Suppressor macrophage treated with lipopolysaccharide for 1 hour (primary cell): ENCODE results near the gene LSP1.

ENCODE experiments used
- DNase-seq, 3 donors: peaks; one replicate each; pipeline ENCODE4 v3.0.0-alpha.2; 2020 to 2022

The LSP1 gene

DNA sequence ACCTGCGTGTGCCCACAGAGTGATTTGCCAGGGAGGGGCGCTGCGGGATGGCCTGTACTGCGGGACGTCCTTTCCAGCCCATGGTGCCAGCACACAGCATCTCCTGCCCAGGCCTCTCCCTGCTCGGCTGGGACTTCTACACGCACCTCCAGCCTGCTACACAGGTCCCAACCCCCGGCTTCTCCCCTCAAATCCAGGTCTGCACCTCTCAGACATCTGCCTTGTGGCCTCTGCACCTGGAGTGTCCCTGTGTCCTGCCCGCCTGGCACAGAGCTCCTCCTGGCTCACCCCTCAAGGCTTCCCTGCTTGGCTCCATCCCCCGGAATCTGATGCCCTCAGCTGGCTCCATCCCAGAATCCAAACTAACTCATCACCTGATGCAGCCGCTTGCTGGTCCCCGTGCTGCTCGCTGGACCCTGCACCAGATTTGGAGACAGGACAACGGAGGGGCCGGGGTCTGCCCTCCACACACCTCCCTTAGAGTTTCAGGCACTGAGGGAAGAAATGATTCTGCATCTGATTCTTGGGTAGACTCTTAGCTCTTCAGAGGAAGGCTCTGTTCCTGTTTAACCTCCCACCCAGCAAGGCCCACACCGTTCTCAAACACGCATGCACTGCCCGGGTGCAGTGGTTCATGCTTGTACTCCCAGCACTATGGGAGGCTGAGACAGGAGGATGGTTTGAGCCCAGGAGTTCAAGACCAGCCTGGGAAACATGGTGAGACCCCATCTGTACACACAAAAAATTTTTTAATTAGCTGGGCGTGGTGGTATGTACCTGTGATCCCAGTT, 4.0 kb upstream of the LSP1 start:
- no peak for DNase-seq

DNA sequence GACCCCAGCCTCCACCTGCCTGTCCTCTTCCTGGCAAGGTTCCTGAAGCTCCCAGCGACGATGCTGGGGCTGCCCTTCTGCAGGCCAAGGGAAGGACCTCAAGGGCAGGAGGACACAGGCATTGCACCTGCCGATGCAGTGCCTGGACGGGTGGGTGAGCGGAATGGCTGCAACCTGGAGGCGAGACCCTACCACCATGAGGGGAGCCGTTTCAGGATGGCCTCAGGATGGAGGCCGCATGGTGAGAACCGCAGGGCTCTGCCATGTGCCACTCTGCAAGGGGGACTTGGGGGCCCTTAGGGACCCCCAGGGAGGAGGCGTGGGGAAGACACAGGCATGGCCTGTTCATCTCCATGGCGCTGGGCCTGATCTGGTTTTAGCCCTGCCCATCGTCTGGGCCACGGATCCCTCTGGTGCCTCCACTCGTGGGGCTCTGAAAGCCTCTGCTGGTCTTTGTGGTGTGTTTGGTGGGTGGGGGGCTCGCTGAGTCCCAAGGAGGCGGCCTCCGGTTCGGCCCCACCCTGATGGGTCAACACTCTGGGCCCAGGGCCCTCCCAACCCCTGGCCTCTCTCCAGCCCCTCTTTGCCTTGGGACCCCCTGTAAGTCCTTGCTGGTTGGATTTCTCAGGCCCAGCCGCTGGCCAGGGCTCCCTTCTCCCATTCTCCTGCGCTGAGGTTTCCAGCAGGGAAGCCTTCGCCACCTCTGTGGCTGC, 1.3 kb upstream of the LSP1 start:
- no peak for DNase-seq

DNA sequence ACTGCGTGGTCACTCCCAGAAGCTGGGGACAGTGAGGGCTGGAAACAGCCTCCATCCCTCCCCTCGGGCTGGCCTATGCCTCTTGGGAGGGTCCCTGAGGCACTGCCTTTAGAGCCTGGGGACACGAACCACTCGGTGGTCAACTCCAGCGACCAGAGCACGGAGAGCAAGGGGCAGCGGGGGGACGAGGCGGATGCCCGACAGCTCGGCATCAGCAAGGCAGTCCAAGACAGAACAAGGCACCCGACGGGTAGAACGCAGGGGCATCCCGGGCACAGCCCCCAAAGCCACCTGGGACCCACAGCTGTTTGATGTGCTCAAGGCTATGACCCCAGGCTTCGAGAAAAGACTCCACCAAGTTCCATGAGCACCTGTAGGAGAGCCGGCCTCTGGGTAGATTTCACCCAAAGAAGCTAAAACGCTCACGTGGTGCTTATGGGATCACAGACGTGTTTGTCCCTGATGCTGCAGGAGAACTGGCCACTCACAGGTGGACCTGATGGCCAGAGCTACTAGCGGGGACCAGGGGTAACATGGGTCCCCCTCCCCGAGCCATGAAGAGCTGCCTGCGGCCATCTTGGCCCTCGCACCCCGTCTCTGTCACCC, 510 bp upstream of the LSP1 start:
- DNase-seq: no peak

DNA sequence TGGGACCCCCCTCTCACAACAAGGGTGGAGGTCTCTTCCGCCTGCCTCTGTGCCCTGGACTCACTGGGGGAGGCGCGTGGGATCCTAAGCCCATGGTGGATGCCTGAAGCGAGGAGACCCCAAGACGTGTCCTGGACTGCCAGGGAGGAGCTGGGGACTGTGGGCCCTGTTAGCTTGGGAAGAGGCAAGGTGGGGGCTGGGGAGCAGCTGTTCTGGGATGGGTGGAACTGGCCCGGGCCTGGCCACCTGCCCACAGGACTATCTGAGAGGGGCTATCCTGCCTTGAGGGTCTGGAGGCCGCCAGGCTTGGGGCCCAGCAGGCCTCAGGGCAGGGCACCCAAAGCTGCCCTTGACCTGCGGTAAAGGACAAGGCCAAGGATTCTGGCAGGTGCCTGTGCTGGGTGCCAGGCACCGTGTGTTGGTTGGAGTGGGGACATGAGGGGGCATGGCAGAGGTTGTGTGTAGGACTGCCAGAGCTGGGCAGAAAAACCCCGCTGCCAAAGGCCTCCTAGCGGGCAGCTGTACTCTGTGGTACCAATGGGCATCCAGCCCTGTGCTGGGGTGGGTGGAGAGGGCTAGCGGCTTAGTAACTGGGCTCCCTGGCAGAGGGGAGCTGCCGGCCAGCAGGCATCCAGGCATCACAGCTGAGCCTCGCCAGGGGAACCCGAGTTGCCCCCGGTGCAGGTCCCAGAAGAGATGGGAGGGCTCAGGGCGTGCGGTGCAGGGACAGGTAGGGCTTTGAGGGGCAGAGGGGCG, 670 bp downstream of the LSP1 start:
- DNase-seq: peak in 1 of 3 donors; percentile 35

DNA sequence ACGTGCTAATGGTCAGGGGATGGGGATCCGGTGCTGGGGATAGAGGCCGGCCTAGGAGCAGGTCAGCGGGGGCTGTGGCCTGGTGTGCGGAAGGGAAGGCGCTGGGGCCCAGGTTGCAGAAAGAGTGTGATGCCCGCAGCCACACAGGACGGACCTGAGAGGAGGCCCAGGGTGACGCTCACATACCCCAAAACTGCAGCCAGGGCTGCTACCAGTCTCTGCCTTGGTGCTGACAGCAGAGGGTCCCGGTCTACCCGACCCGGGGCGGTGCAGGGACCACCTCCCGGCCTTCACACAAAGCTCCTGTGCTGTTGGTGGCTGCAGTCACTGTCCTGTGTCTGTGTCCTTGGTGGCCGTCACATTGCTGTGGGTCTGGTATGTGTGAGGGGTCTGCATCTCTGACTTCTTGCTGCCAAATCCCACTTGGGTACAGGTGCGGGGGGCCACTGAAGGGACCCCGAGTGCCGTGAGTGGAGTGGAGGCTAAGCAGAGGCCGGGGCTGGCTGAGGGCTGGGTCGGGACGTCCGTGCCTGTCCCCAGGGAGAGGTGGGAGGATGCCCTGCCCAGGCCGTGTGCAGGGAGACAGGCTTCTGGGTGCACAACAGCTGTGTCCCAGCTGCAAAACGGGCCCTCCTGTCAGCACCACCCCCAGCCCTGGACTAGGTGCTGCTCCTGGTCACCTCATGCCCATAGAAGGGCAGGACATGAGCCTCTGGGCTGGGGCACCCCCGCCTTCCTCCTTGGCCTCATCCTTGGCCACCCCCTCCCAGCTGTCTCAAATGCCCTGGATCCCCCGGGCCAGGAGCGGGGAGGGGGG, 1.5 kb downstream of the LSP1 start:
- DNase-seq: peak in 1 of 3 donors; percentile 40

DNA sequence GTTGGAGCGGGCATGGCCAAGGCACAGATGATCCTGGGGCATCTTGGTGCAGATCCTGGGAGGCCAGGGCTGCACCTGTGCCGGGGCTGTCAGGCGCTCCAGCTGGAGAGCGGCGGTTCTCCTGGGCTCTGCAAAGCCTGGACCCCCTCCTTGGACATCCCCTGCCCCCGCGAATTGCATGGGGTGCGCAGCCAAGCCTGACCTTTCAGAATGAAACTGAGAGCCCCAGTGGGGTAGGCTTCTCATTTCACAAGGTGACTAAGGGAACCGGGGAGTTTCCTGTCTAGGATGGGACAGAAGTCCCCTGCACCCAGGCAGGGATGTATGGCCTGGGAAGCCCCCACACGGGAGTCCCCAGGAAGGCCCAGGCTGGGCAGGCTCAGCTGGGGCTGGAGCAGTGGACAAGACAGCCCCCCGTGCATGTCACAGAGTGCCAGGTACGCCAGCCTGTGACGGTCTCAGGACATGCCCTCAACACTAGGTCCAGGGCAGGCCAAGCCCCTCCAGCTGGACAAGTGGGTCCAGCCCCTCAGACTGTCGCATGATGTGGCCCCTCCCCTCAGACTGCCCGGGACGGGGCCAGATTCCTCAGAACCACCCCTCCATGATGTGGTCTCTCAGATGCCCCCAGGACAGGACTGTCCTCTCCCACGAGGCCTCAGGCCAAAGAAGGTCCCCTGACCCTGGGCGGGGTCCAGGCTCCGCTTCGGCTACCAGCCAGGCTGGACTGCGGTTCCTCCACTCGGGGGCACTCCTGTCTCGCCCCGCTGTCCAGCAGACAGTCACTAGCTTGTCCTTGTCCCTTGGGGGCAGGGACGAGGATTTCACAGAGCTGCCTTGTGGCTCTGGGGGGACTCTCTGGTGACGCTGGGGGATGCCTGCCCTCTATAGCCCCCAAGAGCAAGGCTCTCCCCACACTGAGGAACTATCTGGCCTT, 2.3 kb downstream of the LSP1 start:
- peak; percentile 86 to 92 (median 91) for DNase-seq

DNA sequence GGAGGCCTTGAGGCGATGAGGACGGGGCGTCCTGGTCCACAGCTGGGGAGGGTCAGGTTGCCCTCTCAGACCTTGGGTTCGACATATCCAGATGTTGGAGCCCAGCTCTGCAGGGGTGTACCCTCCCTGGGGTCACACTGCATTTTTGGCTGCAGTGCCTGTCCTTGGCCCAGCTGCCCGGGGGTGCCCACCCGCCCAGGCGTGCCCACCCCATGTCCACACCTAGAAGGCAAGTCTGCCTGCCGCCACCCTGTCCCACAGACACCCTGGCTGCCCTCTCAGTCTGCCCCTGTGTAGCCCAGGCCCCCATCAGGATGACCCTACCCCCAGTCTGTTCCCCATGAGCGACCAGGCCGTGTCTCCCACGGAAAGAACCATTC, 3.0 kb downstream of the LSP1 start:
- no peak for DNase-seq

DNA sequence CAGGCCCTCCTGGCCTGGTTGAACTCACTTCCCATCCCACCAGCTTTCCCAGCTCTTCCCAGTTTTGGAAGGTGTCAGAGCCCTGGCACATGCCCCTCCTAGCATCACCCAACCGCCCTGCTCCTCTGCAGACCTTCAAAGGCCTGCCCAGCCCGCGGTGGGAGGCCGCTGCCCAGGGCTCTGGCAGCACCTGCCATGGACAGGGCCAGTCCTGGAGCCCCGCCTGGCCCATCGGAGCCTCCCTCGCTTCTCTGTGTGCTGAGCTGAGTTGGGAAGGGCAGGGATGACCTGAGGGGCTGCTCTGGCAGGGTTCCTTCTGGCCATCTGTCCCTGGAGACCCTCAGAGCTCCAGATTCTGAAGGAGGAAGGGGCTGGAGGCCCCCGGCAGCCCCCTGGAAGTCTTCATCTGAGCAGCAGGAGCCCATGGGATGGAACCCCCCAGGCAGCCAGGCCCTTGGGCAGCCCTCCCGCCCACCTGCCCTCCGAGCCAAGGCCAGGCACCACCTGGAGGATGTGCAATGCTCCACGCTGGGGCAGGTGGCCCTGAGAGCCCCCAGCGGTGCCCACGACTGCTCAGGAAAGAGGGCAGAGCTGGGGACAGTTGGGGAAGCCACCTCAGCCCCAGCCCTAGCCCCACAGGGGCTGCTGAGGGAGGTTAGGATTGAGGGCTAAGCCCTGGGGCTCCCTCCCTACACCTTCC, 3.6 kb downstream of the LSP1 start:
- DNase-seq: no peak

DNA sequence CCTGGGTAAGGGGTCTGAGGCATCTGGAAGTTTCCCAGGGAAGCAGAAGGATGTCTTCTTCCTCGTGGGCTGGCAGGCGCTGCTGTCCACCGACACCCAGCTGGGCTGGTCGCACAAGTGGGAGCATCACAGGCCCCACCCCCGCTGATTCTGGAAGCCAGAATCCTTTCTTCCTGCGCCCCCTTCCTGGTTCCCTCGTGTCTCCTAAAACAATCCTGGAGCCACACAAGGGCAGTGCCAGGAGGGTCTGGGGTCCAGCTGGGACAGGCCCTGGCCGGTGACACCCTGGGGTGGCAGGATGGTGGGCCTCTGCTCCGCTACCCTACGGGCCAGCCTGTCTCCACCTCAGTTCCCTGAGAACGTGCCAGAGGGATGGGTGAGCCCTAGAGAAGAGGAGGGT, 4.2 kb downstream of the LSP1 start:
- no peak for DNase-seq

DNA sequence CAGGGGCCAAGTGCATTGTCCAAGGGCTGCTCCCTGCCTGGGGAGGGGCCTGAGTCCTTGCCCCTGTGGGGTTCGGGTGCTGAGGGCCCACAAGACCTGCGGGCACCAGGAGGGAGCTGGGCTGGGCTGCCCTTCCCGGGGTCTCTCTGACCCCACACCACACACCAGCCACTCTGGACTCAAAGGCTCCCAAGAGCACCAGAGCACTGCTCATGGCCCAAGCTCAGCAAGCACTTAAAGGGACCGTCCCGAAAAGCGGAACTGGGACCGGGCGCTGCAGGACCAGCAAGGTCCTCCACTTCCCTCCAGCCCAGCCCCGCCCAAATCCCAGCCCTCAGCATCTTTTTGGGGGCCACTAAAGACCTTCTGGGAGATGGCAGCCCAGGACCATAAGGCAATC, 5.3 kb downstream of the LSP1 start:
- DNase-seq: peak; percentile 66 to 80 (median 70)

DNA sequence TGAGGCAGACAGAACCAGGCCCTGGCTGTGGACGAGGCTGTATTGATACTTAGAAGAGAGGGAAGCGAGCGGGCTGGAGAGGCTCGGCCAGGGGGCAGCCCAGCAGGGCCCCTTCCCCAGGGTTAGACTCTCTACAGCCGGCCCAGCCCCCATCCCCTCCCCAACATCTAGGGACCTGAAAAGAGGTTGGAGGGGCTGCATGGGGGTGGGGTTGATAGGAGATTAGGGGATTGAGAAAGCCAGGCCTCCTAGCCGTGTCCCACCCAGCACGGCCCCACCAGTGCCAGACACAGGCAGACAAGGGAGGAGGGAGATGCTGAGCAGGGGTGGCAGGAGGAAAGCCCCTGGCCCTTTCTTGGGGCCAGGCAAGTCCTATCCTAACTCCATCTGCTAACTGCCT, 5.7 kb downstream of the LSP1 start:
- no peak for DNase-seq

DNA sequence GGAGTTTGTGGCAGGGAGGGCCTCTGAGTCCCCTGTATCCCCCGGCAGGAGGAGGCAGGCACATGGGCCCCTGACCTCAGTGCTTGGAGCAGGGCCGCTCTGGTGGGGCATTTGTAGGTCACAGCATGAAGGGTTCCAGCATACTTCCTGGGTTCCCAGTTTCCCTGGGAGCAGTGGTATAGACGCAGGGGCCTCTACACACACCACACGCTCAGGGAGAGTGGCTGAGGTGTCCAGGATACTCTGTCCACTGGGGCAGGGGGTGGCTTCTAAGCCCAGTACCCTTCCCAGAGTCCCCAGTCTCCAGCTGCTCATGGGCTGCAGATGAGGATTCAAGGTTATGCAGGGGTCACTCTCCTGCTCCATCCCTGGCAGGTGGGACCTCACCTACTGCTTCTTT, 6.1 kb downstream of the LSP1 start:
- no peak for DNase-seq

DNA sequence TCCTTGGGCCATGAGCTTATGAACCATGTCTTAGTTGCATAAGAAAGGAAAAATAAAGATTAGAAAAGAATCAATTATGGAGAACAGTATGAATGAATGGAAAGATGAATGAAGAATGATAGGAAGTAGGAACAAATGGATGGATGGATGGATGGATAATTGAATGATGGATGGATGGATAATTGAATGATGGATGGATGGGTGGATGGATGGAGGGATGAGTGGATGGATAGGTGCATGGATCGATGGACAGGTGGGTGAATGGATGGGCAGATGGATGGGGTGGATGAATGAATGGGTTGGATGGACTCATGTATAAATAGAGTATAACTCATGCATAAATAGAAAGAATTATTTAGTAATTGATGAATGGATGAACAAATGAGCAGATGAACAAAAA, 7.2 kb downstream of the LSP1 start:
- DNase-seq: no peak

DNA sequence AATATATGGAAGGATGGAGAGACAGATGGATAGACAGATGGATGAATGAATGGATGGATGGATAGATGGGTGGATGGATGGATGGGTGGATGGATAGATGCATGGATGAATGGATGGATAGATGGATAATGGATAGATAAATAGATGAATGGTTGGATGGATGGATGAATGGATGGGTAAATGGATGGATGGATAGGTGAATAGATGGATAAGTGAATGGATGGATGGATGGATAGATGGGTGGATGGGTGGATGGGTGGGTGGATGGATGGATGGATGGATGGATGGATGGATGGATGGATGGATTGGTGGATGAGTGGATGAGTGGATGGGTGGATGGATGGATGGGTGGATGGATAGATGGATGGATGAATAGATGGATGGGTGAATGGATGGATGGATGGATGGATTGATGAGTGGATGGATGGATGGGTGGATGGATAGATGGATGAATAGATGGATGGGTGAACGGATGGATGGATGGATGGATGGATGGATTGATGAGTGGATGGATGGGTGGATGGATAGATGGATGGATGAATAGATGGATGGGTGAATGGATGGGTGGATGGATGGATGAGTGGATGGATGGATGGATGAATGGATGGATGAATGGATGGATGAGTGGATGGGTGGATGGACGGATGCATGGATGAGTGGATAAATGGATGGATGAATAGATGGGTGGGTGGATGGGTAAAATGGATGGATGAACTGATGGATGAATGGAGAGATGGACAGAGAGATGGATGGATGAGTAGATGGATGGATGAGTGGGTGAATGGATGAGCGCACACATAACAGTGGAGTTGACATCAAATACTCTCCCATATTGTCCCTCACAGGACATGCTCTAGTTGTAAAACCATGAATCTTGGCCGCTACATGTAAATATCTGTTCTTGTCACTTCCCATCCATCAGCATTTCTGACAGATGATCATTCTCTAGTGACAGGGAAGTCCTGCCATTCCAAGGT, 8.8 kb downstream of the LSP1 start:
- no peak for DNase-seq

DNA sequence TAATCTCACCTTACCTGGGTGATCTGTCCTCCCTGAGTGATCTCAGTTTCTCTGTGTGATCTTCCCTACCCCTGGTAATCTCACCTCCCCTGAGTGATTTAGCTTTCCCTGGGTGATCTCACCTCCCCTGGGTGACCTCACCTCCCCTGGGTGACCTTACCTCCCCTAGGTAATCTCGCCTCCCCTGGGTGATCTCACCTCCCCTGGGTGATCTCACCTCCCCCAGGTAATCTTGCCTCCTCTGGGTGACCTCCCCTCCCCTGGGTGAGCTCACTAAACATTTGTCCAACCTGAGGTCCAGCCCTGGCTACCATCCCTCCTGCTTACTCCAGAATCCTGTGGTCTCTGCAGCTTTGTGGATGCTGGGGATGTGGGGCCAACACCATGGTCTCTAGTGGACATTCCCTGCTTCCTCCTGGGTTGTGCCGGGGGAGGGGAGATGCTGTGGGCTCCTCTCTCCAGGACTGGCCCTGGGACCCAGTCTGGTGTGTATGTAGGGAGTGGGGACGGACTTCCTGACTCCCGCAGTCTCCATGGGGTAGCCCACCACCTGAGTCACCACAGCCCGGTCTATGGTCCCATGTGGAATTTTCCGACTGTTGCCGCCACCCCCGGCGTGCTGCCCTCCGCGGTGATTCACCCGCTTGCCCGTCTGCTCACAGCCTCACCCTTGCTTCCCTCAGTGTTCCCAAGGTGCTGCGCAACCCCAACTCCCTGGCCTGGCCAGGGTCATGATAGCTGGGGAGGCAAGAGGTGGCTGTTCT, 9.9 kb downstream of the LSP1 start:
- peak; percentile 76 to 80 (median 77) for DNase-seq

DNA sequence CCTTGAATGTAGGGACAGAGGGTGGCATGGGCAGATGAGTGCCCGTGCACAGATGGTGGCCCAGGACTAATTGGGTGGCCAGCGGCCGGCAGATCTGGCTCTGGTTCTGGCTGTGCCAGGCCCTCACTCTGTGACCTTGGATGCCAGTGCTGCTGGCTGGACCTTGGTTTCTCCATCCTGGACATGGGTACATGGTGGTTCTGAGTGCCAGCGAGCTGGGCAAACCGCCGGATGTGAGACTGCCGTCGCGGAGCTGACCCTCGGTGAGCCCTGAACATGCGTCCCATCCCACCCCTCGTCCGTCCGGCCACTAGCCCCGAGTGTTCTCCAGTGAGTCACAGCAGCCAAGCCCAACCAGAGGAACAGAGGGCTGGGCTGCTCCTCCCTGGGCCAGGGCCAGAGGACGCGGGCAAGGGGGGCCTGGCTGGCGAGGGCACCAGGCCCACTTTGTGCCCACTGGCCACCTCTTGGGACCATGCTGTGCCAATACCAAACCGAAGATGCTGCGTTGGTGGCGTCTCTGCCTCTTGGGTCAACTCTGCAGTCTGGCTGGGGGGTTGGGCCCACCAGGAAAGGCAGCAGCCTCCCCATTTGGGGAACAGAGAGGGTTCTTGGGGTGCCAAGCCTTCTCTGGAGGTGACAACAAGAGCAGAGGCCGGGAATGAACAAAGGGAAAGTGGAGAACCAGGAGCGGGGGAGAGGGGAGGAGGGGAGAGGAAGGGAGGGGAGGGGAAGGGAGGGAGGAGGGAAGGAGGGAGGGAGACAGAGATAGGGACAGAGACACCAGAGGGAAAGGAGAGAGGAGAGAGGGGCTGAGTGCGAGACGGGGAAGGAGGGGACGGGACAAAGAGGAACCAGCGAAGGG, 10.7 kb downstream of the LSP1 start:
- DNase-seq: peak; percentile 91 to 92 (median 92)

DNA sequence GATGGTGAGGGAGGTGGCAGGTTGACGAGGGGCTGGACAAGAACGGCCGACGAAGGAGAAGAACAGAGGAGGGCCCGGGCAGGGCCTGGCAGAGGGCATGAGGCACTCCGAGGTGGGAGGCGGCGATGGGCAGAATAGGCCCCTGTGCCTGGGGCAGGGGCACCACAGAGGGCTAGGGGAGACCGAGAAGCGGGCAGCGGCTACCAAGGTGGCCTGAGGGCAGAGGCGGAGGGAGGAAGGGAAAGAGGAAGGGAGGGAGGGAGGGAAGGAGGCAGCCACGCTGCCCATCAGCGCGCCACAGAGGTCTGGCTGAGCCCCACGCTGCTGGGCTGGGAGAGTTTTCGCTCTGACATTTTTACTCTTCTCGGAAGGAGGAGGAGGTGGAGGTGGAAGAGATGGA, 11.3 kb downstream of the LSP1 start:
- peak in 1 of 3 donors; percentile 52 for DNase-seq
